Raji (cell line): ENCODE results near the gene TGFA.

Experiments used
- POLR2A ChIP-seq: IDR thresholded peaks from 2 replicates; pipeline ENCODE4 v1.6.1; 2011; ENCODE audit warnings: low read depth, low read length, control low read depth; ENCODE audit not compliant: insufficient read depth

TGFA gene

GRCh38 chr2:70467831-70468779, 85.5 kb downstream of the TGFA start:
- no peak for TF ChIP-seq POLR2A

DNA sequence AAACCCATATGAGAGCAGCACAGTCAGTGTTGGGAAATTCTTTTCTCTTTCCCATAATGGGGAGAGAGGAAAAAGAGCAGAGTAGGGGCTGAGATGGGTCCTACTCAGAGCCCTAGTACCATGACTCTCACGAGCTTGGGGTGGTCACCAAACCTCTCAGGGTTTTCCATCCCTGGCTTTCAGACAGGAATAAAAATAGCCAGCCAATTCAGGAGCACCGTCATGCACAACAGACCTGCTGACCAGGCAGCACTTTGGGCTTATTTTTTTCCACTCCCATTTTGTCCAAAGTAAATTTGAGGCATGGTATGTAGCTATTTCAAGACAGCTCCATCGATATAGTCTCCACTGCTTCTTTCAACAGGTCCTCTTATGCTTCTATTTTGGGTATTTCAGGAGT, 86.4 kb downstream of the TGFA start:
- no peak for TF ChIP-seq POLR2A

DNA sequence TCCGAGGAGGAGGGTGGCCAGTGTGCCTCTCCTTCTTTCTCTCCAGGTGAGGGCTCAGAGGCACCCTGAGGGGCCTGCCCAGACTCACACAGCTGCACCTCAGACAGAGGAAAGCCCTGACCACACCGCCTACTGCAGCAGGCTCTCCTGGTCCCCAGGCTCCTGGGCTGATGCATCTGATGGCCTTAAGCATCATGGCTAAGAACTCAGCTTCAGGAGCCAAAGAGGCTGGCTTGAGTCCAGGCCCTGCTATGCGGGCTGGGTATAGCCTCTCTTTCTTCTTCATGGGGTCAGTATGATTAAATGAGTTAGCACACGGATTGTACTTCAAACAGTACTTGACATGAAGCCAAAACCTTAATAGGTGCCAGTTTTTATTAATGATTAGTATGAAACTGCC, 89.6 kb downstream of the TGFA start:
- TF ChIP-seq POLR2A = no peak

GRCh38 chr2:70463581-70463980, 90.0 kb downstream of the TGFA start:
- TF ChIP-seq POLR2A = no peak

DNA sequence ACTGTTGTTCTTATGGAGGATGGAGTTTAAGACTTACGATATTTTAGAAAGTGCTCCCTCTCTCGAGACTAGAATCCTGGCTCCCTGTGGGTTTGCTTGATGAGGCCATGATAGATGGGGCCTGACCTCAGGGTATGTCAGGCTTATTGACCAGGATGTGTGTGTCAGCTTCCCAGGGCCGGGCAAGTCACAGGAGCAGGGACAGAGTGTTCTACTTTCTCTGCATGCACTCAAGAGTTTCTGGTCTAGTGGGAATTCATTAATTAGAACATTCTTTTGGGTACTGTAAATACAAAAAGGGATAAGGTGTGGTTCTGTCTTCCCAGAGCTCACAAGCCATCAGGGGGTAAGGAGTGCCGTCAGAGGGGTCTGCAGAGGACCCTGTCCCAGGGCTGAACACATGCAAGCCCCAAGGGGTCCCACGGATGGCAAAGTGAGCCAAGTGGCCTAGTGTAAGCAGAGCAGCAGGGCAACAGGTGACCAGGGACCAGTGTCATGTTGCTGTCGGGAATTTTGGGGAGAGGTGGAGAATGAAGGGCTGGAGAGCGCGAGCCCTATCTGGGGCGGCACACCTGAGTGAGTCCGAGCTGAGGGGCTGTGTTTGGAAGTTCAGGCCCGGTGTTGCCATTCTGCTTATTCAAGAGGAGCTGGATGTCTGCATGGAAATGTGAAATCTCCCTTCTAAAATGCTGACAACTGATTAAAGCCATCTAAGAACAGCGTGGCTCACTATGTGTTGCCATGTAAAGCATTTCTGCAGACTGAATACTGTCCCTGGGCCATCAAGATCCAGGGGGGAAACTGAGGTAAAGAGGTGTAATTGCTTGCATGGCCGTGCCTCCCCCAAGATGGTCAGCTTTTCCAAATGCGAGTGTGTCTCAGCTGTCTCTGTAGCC, 91.4 kb downstream of the TGFA start:
- TF ChIP-seq POLR2A = no peak

DNA sequence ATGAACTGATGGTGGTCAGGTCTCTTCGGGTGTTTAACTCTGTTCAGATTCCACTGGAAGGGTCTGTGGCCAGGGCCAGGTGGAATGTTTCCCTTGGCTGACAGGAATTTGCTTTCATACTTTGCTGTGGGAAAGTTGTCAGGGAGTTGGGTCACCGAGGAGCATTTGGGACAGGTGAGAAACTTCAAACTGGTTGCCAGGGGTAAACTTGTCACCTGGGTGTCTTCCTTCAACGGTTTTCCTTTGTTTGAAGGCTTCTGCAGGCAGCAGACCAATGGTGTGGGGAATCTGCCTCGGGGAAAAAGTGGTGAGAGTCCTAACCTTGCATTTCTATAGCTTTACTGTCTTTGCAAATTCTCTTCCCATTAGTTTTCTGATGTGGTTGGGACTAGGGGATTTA, 92.2 kb downstream of the TGFA start:
- no peak for TF ChIP-seq POLR2A

DNA sequence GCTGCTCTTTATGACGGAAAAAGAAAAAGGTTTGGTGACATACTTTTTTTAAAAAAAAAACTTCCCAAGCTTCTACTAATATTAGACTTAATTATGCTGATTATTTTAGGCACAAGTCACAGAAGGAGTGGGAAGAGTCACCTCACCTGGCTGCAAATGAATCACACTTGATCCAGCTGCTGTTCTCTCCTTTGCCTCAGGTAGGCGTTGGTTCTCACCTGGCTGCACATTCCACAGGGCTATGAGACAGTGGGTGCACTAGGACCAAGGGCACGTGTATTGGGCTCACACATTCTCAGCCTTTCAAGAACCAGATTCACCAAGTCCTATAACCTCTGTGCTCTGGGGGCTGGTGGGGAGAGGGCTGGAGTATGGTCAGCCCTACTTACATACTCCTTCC, 93.3 kb downstream of the TGFA start:
- no peak for TF ChIP-seq POLR2A

GRCh38 chr2:70458661-70459060, 95.0 kb downstream of the TGFA start:
- TF ChIP-seq POLR2A = no peak

GRCh38 chr2:70456585-70457495, 96.8 kb downstream of the TGFA start:
- TF ChIP-seq POLR2A = no peak

DNA sequence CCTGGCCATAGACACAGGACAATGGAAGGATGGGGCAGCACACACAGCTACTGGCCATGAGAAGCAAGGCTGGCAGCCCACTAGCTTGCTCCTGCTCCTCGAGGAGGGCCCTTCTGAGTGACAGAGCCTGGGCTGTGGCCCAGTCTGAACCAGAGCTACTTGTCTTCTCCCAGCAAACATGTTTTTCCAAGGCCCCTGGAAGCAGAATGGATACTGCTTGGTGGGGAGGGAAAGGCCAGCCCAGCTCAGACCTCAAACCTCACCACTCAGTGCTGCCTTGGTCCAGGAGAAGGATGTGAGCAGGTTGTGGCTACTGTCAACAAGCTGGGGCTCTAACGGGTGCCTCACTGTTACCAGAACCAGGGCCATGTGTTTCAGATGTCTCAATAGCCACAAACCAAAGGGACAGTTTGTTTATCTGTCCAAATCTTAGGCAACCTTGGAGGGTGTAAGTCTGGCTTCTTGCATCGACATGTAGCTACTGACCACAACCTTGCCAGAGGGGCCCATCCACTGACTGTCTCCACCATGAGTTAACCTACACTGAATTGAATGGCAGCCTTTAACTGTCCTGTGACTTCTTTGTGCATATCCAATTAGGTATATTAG, 98.6 kb downstream of the TGFA start:
- no peak for TF ChIP-seq POLR2A

DNA sequence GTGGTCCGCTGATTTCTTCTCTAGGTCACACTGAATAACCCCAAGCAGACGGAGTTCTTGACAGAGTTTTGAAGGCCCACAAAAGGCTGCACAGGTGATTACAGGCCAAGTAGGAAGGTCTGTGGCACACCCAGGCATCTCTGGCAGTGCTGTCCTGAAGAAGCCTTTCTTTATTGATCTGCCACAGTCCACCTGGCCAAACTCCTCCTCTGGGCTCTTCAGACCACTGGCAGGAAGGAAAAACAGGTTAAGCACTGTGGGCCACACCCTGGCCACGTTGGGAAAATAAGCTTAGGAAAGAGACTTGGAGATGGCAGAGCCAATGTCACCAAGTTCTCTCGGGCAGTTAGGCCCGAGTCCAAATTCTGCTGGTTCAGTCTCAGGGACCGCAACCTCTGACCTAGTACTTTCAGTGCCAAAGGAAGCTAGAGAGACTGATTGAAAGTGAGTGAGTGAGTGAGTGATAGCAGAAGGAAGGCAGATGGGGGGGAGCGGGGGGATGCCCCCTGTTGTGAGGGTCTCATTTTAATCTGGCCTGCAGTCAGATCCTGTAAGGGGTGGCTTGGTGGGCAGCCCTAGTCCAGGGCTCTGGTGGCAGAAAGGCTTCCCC, 102.9 kb downstream of the TGFA start:
- TF ChIP-seq POLR2A = no peak

DNA sequence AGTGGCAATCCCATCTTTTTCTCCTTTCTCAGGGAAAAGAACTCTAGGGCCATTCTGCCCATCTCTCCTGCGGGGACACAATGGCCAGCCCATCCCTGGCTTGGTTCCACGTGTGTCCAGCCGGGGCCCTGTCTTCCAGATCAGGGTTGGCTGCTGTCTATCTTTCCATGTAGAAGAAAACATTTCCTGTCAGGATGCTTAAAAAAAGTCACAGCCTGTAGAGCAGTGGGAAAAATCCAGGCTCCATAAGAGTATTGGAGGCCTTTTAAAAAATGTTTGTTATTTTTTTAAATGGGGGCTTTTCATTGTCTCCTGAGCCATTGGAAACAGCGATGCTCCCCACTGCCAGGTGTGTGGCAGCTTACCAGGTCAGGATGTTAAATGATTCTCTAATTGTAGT, 105.6 kb downstream of the TGFA start:
- no peak for TF ChIP-seq POLR2A

- TF ChIP-seq POLR2A = no peak
Observed at GRCh38 chr2:70443726-70444125, 109.9 kb downstream of the TGFA start.

- no peak for TF ChIP-seq POLR2A
Observed at GRCh38 chr2:70443078-70443465, 110.6 kb downstream of the TGFA start.
